GM19023 (cell line): ENCODE data around the gene OSBPL10.
"Not testable (repeated sequence)": the region's sequence is repeated elsewhere in the genome, so short reads cannot be mapped to it uniquely, and the experiment has no call there.

Experiments used
- ATAC-seq: cut with Tn5 transposase; IDR thresholded peaks from one replicate; pipeline ENCODE4 v1.9.1; 2021; ENCODE audit warnings: mild to moderate bottlenecking, moderate library complexity; ENCODE audit not compliant: unreplicated experiment

The OSBPL10 gene

DNA sequence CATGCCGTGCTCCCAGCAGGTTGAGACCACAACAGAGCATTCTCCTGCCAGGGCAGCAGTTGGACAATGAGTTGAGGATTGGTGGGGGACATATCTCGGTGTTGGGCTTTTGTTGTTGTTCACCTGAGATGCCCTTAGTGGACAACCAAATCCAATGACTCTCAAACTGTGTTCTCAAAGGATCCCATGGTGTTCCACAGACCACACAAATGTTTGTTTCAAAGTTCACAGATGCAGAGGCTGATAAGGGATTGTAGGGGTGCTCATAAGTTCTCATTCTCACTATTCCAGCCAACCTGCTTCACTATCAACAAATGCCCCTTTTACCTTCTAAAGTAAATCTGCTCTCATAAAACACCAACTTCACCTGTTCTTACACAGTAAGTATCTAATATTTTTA is 159.9 kb downstream of the OSBPL10 start:
- no peak for ATAC-seq

DNA sequence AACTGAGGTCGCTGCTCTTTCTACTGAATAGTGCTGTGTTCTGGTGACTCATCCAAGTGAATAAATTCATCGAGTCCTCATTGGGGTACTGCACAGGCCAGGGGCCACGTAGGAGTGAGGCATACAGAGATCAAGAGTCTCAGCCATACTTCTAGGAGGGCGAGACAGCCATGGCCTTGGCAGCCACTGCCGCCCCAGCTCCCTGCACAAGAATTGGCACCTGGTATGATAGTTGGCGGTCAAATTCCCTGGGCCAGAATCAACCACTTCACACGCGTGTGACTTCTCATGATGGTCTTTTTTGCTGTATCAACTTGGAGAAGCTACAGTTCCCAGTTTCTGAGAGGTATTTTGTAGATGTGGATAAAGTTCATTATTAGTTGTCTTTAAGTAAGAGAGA is 161.6 kb downstream of the OSBPL10 start:
- no peak for ATAC-seq

DNA sequence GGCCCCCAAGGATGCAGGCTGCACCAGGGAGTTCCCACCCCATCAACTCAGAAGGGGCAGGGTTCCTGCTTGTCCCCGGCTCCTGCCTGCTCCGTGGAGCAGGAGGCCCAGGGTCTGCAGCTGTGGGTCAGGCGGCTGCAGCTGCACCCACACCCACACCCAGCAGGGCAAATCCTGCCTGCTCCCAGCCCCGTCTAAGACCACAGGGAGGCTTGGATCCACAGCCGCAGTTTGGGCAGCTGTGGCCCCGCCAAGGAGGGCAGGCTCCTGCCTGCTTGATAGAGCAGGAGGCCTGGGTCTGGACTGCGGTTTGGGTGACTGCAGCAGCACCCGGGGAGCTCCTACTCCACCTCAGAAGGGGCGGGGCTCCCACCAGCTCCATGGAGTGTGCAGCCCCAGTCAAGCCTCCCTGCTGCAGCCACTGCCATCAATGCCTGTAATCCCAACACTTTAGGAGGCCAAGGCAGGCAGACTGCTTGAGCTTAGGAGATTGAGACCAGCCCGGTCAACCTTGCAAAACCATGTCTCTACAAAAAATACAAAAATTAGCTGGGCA is 163.6 kb downstream of the OSBPL10 start:
- ATAC-seq, result no peak

DNA sequence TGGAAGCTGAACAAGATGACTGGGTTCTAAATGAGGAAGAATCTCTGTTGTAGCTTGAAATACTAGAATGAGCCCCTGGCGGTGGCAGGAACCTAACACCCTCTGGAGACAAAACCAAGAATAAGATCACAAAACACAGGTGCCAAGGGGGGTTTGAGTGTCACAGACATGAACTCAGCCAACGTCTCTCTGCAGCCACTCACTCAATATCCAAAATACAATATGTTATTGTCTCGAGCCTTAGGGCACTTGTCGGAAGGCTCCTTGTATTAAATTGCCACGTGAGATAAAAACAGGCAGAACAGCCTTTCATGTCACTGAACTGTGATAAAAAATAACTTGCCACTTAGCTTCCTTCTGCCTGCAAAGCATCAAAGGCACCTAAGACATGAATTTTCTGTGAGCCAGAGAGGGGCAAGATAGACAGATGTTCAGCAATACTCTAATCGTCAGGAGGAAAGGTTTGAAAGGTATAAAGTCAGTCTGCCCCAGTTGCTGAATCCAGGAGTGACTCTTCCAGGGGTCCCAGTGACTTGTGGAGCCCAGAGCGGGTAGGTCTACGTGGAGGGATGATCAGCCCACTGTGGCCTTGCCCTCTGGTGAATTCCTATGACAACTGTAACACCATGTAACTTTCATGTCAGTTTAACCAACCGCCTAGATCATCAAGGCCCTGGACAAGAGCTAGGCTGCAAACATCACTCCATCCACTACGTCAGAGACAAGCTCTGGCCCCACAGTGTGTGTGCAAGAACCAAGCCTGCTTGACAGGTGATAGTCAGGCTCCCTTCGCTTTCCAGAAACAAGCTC is 165.2 kb downstream of the OSBPL10 start:
- ATAC-seq, result no peak

DNA sequence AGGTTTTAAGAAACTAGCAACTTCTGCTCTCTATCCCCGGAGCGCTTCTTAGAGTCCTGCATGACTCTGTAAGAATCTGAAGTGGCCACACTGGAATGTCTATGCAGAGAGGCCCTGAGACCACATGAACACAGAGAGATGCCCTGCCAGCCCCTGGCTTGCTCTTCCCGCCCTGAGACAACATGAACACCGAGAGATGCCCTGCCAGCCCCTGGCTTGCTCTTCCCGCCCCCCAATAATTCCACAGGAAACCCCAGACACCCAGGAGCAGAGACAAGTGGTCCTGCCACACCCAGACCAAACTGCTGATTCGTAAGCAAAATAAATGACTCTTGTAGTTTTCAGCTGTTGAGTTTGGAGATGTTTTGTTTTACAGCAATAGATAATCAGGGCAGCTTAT is 166.1 kb downstream of the OSBPL10 start:
- no peak for ATAC-seq

DNA sequence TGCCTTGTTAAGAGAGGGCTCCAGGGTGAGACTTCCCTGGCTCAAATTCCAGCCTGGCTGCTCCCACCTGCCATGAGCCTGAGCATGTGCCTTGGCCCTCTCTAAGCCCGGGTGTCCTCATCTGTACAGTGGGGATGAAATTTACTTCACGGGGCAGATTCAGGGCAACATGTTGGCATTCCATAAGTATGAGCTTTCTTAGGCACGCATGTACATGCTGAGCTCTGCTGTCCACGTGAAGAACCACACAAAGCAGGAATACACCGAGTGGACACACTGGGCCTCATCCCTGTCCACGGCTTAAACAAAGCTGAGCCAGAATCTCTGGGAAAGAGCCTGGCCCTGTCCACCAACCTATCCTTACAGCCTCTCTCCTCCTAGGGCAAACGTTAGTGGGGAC is 167.4 kb downstream of the OSBPL10 start:
- ATAC-seq, result no peak

DNA sequence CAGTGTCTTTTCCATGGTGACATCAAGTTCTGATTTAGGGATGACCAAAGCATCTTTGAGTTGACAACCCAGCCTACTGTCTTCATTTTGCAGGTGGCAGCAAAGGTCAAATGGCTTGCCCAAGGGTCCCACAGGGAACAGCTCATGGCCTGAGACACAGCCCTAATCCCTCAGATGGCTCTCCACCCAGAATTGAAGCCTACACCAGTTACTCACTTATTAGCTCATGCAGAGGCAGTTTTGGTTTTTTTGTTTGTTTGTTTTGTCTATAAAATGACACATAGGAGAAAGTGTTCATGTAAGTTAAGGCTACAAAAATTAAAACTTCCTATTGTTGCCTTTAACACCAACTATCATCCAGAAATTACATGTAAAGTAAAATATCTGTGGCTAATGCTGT is 167.9 kb downstream of the OSBPL10 start:
- ATAC-seq, result no peak

DNA sequence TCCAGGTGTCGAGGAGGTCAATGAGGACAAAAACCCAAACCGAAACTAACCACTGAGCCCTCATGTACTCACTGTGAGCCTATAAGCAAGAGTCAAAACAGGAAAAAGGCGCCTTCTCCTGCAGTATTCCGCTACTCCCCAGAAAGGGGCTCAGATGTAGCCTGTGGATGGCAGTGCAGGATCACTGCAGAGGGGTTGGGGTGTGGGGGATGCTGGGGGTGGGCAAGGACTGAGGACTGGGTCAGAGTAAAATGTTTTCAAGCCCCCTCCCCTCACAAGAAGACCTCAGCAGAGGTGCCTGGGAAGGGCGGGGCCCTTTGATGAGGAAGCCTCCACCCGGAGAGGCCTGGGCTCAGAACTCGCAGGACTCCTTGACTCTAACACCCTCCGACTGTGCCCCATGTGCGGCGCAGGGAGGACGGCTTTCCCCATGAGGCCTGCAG is 170.1 kb downstream of the OSBPL10 start:
- ATAC-seq, result no peak

DNA sequence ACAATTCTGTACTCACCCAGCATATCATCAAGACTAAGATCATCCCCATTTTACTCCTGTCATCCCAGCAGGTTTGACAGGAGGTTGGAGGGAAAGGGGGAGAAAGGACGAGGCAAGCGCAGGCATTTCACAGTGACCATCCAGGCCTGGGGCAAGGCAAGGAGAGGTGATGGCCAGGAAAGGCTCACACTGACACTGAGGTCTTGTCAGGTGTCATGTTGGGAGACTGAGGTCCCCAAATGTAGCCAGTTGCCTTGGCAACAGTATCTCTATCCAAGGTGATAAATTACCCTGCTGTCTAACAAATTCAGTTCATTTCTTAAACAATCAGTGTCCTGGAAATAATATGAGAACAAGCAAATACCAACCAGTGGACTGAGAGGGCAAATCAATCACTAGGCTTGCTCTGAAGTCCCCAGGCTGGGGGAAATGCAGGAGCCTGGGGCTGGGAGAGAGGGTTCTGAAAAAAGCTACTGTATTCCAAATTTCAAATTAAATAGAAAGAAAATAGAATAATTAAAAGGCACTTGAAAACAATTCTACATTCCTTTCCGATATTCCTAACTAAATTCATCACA is 172.8 kb downstream of the OSBPL10 start:
- no peak for ATAC-seq

DNA sequence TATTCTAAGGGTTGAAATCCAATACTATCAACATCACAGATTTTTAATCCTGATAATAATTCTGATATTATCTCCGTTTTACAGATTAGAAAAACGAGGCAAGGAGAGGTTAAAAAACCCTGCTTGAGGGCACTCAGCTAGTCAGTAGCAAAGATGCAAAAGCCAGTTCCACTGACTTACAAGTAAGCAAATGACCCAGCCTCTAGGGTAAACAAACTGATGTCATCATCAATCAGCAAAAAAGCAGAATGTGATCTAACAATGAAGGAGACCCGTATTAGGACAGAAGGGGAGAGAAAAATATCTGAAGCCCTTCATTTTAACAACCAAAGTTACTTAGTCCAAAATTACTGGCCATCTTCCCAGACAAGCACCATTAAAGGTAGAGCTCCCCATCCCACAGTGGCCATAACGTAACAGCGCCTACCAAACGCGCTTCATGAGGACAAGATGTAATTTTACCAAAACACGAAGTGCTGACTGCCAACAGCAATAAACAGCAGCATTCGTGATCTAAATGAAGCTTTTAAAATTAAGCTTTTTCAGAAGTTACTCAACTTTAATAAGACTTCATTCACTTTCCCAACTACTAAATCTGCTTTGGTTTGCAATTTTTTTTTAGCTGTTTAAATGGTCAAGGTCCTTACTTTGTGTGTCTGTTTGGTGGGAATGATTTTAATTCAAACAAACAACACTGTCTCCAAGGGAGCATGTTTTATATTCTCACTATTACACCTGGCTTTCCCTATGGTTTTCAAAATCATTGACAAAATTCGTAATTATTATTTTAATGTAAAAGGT is 176.6 kb downstream of the OSBPL10 start:
- ATAC-seq, result no peak

DNA sequence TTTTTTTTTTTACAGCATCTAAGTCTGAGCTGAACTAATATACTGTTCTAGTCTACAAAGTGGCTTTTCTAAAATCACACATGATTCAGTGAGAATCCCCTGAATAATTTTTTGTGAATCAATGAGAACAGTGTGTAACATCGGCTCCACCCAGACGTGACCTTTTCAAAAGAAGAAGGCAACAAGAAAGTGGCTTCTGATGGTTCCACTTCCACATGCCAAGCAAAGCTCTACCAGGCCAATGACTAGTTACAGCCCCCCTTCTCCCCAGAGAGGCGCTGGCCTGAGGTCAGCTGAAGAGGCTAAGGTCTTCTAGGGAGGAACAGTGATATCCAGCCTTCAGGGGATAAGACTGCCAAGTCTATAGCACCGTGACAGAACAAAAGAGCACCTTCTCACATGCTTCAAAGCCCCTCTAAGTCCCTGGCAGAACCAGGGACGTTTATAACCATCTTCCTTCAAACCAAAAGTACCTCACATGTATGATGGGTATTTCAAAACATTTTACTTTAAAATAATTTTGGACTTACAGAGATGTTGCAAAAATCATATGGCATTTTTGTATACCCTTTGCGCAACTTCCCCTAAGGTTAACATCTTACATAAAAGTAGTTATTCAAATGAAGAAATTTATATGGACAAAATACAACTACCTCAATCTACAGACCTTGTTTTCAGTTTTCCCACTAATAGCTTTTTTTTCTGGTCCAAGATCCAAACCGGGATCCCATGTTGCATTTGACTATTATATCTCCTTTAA is 177.9 kb downstream of the OSBPL10 start:
- no peak for ATAC-seq

DNA sequence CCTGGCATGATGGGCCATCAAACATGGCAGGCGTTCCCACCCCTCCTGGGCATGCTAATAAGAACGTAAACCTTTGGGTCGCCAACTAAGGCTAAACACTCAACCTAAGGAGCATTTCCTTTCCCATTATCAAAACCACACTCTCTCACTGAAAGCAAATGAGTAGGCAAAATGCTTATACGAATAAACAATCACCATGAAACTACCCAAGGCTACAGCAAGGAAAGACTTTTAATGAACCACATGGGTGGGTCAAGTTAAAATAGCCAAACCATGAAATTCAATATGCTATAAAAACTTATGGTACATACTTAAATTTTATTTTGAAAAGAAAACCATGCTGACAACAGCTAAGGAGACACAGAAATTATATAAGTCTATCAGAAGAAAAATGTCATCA is 180.6 kb downstream of the OSBPL10 start:
- ATAC-seq, result no peak

DNA sequence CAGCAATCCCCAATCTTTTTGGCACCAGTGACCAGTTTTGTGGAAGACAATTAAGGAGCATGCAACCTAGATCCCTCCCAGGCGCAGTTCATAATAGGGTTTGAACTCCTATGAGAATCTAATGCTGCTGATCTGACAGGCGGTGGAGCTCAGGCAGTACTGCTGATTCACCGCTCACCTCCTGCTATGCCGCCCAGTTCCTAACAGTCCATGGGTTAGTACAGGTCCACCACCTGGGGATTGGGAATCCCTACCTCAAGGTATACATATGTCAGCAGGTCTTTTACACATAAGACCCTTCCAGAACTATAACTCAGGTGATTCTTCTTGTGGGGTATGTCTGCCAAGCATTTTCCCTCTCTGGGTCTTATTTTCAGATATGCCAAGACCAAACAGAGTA is 182.2 kb downstream of the OSBPL10 start:
- ATAC-seq, result no peak

DNA sequence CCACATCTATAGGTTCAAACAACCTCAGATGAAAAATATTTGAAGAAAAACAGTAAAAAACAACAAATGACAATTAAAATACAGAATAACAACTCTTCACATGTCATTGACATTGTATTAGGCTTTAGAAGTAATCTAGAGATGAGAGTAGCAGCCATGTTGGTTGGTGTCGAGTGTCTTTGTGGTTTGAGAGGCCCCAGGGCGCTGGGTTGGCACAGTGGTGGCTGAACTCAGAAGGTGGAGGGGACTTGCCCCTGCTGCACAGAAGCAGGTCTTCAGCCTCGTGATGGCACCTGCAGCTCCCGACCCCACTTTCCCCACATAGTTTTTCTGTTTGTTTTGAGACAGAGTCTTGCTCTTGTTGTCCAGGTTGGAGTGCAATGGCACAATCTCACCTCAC is 187.2 kb downstream of the OSBPL10 start:
- no peak for ATAC-seq

DNA sequence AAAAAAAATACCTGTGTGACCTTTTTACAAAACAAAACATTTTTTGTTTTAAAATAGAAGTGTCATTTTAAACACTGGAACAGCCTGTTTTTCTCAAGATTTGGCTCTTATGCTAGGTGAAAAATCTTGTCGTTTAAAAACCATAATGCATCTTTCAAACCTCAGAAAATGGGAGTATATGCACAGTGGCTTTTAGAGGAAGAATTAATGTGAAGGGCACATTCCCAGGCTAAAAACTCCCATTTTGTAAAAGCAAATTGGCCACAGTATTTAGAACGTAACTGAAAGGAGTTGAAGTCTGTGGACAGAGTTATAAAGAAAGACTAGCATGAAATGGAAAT is 190.0 kb downstream of the OSBPL10 start:
- ATAC-seq, result no peak

DNA sequence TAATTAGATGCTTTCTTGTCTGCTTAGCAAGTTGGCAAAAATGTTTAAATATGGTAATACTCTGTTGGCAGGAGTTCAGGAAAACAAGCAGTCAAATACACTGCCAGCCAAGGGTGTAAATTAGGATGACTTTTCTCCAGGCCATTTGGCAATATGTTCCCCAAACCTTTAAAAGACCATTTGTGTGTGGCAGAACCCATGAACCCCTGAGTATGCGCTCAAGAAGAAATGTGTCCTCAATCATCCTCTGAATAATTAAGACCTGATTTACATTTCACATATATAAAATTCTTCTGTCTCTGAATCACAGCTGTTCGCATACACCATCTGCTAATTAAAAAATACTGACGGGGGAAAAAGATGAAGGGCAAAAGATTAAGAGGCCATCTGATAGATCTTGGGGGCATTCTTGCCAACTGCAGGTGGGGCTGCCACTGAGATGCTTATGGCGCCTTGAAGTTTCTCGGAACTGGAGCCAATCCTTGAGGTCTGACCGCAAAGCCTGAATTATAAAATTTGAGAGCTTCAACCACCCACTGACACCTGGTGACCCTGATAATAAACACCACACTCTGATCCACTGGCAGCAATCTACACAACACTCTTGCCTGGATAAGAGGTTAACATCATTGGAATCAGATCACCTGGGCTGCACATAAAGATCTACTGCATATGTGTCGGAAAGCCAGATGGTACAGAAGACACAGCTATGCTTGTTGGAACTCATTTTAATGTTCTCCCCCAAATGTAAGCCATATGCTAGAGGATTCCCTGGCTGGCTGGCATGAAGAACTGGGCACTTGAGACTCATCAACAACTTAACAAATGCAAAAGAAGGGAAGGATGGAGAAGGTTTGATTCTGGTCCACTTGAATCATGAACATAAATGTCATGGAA is 190.6 kb downstream of the OSBPL10 start:
- ATAC-seq, result no peak

DNA sequence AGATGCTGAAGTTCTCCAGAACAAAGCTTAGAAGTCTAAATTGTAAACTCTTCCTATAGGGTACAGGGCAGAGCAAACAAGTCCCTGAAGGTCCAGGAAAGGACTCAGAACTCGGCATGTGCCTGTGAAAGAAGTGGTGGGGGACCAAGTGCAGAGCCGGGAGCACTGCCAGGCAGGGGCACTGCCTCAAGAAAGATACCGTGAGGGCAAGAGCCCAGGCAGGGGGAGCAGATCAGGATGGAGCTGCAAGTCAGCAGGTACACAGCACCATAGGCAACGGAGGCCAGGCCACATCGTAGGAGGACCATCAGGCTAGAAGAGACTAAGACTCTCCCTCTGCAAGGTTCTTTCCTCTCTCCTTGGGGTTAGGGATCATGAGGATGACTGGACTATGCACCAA is 191.6 kb downstream of the OSBPL10 start:
- no peak for ATAC-seq

DNA sequence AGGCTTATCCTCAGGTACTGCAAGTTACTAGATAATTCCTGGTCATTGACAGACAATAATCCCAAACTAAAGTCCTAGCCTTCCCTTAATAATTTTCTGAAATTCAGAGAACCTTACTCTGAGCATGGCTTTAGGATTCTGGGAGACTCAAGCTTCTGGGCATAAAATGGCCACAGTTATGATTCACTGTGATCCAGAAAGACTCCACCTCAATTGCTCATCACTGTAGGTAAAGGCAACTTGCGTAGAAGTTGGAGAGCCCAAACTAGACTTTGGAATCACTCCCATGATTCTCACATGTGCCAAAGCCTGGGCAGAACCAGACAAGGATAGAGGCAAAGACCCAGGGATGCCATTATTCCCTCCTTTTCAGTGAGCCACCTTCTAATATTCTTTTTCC is 195.3 kb downstream of the OSBPL10 start:
- no peak for ATAC-seq

DNA sequence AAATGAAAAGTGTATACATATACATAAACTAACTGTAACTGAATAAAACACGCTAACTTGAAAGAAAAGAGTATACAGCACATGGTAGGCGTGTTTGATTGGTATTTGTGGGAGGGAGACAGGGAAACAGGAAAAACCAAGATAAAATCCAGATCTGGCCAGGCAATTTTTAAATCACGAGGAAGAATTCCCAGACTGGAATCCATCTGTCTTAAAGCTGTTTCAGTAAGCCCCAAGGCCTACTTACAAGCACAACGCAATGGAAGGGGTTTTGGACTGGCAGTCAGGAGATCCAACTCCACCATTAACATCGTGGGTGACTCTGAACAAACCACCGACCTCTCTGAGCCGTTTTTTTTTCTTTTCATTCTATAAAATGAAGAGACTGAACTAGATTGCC is 195.8 kb downstream of the OSBPL10 start:
- no peak for ATAC-seq

DNA sequence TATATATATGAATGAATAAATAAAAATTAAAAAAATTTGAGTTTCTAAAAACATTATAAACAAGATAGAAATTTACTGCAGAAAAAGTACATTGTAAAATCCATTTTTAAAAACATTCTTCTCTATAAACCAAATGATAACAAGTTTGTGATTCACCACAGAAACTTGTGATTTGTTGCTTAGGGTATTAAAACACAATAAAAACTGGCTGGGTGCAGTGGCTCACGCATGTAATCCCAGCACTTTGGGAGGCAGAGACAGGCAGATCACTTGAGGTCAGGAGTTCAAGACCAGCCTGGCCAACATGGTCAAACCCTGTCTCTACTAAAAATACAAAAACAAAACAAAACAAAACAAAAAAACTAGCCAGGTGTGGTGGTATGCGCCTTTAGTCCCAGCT is 197.2 kb downstream of the OSBPL10 start:
- ATAC-seq, result not testable (repeated sequence)
